Umbilical cord (tissue), 2 donors: ENCODE data around the gene KIF5B. TPM values are rescaled to one million over a fixed set of nuclear protein-coding genes. Genes with fewer than 3 reads are reported as not detected.
"Not testable (repeated sequence)": the region's sequence is repeated elsewhere in the genome, so short reads cannot be mapped to it uniquely, and the experiment has no call there.

Source experiments
- DNase-seq: peaks from one replicate; pipeline ENCODE4 v3.0.0-alpha.2; 2015; ENCODE audit warnings: low spot score
- total RNA-seq: library from RNA; depleted of rRNA; stranded (reverse); fragments of >200 nt; gene quantifications from one replicate; pipeline ENCODE4 v1.2.3, GENCODE V29; 2014; ENCODE audit warnings: low replicate concordance; ENCODE audit not compliant: insufficient read depth

Gene KIF5B
- total RNA-seq, 1 donor from 2014 or later = 155 TPM

- no peak for DNase-seq
These were observed 4.1 kb upstream of the KIF5B start for GRCh38 chr10:32060347-32060746.

GRCh38 chr10:32059472-32059871 lies 3.2 kb upstream of the KIF5B start:
- no peak for DNase-seq

GRCh38 chr10:32057036-32057372 lies 779 bp upstream of the KIF5B start:
- no peak for DNase-seq

GRCh38 chr10:32055478-32056135 lies 618 bp downstream of the KIF5B start:
- peak; percentile 68 for DNase-seq

GRCh38 chr10:32054094-32054493 lies 2.1 kb downstream of the KIF5B start:
- peak; percentile 66 for DNase-seq

- DNase-seq = not testable (repeated sequence)
These were observed 2.8 kb downstream of the KIF5B start for GRCh38 chr10:32053392-32053791.

GRCh38 chr10:32051926-32052325 lies 4.3 kb downstream of the KIF5B start:
- no peak for DNase-seq

GRCh38 chr10:32050177-32050576 lies 6.0 kb downstream of the KIF5B start:
- no peak for DNase-seq

GRCh38 chr10:32049113-32049512 lies 7.1 kb downstream of the KIF5B start:
- DNase-seq = no peak

GRCh38 chr10:32048282-32048681 lies 7.9 kb downstream of the KIF5B start:
- no peak for DNase-seq

GRCh38 chr10:32047881-32048280 lies 8.3 kb downstream of the KIF5B start:
- DNase-seq = no peak

GRCh38 chr10:32046151-32046550 lies 10.1 kb downstream of the KIF5B start:
- DNase-seq = no peak

GRCh38 chr10:32042730-32043129 lies 13.5 kb downstream of the KIF5B start:
- DNase-seq = not testable (repeated sequence)

- no peak for DNase-seq
These were observed 14.8 kb downstream of the KIF5B start for GRCh38 chr10:32041290-32042028.

- no peak for DNase-seq
These were observed 16.5 kb downstream of the KIF5B start for GRCh38 chr10:32039734-32040133.

- no peak for DNase-seq
These were observed 17.4 kb downstream of the KIF5B start for GRCh38 chr10:32038777-32039176.

GRCh38 chr10:32036922-32037321 lies 19.3 kb downstream of the KIF5B start:
- no peak for DNase-seq

GRCh38 chr10:32035038-32035437 lies 21.2 kb downstream of the KIF5B start:
- no peak for DNase-seq

GRCh38 chr10:32033171-32033570 lies 23.1 kb downstream of the KIF5B start:
- no peak for DNase-seq

GRCh38 chr10:32031920-32032319 lies 24.3 kb downstream of the KIF5B start:
- DNase-seq = no peak

GRCh38 chr10:32031424-32031823 lies 24.8 kb downstream of the KIF5B start:
- no peak for DNase-seq

GRCh38 chr10:32028710-32029109 lies 27.5 kb downstream of the KIF5B start:
- no peak for DNase-seq

- no peak for DNase-seq
These were observed 33.0 kb downstream of the KIF5B start for GRCh38 chr10:32023264-32023663.
